ENCODE measurements around the gene RYR3.

- TF ChIP-seq, protein P1, sequence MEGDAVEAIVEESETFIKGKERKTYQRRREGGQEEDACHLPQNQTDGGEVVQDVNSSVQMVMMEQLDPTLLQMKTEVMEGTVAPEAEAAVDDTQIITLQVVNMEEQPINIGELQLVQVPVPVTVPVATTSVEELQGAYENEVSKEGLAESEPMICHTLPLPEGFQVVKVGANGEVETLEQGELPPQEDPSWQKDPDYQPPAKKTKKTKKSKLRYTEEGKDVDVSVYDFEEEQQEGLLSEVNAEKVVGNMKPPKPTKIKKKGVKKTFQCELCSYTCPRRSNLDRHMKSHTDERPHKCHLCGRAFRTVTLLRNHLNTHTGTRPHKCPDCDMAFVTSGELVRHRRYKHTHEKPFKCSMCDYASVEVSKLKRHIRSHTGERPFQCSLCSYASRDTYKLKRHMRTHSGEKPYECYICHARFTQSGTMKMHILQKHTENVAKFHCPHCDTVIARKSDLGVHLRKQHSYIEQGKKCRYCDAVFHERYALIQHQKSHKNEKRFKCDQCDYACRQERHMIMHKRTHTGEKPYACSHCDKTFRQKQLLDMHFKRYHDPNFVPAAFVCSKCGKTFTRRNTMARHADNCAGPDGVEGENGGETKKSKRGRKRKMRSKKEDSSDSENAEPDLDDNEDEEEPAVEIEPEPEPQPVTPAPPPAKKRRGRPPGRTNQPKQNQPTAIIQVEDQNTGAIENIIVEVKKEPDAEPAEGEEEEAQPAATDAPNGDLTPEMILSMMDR (IDR thresholded peaks at IDR 0.05), result no peak
- TF ChIP-seq ZFX (IDR thresholded peaks at IDR 0.05; ENCODE audit: borderline replicate concordance), result no peak
These were observed 313.7 kb downstream of the RYR3 start for GRCh38 chr15:33624439-33624838.
